BE2C (cell line): ENCODE measurements around the gene SGF29.
"Not testable (repeated sequence)": the region's sequence is repeated elsewhere in the genome, so short reads cannot be mapped to it uniquely, and the experiment has no call there.

ENCODE experiments used
- DNase-seq: peaks from one replicate; pipeline ENCODE4 v3.0.0-alpha.2; 2020
- H3K27me3 ChIP-seq: fragments of 250-450 bp; sonication (Bioruptor Pico); 2 replicates; pipeline ENCODE4 v1.5.1; 2020; ENCODE audit warnings: mild to moderate bottlenecking
- H3K36me3 ChIP-seq: fragments of 250-450 bp; sonication (Bioruptor Pico); 2 replicates; pipeline ENCODE4 v1.5.1; 2020; ENCODE audit warnings: mild to moderate bottlenecking
- H3K4me1 ChIP-seq: fragments of 250-450 bp; sonication (Bioruptor Pico); 2 replicates; pipeline ENCODE4 v1.5.1; 2020
- H3K4me3 ChIP-seq: 2 replicates; pipeline ENCODE4 v1.5.1; 2011; ENCODE audit warnings: low read depth, low read length
- H3K9me3 ChIP-seq: fragments of 250-450 bp; sonication (Bioruptor Pico); 2 replicates; pipeline ENCODE4 v1.5.1; 2020
- CTCF ChIP-seq: IDR thresholded peaks from 2 replicates; pipeline ENCODE4 v1.5.1; 2012; ENCODE audit warnings: mild to moderate bottlenecking, low read depth, low read length

SGF29 gene

GRCh38 chr16:28590384-28591340 is 36.9 kb downstream of the SGF29 start:
- Histone ChIP-seq H3K4me3 (no peak overlapping the region), H3K36me3 (peaks cover 13% of the 10 kb centered on the region), H3K9me3 (no peaks in the 10 kb centered on the region), H3K4me1 (no peaks in the 10 kb centered on the region), H3K27me3 (no peaks in the 10 kb centered on the region)
- TF ChIP-seq CTCF, result no peak
- DNase-seq, result no peak

DNA sequence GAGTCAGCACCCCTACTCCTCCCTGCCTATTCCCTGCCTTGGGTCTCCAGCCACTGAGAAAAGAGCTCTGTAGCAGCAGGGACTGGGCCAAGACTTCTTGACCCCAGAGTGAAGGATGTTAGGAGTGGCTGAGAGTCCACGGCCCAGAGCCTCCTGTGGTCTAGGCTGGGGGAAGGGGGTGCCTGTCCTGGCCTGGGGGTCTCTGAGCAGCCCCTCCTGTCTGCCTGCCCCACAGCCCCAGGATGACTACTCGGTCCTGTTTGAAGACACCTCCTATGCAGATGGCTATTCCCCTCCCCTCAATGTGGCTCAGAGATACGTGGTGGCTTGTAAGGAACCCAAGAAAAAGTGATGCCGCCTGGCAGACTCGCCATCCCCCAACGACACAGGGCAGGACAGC is 37.6 kb downstream of the SGF29 start:
- no peaks in the 10 kb centered on the region for H3K4me1 ChIP-seq
- peaks cover 11% of the 10 kb centered on the region for H3K36me3 ChIP-seq
- no peak for TF ChIP-seq CTCF
- no peaks in the 10 kb centered on the region for H3K9me3 ChIP-seq
- DNase-seq, result no peak
- no peak overlapping the region for H3K4me3 ChIP-seq
- no peaks in the 10 kb centered on the region for H3K27me3 ChIP-seq

DNA sequence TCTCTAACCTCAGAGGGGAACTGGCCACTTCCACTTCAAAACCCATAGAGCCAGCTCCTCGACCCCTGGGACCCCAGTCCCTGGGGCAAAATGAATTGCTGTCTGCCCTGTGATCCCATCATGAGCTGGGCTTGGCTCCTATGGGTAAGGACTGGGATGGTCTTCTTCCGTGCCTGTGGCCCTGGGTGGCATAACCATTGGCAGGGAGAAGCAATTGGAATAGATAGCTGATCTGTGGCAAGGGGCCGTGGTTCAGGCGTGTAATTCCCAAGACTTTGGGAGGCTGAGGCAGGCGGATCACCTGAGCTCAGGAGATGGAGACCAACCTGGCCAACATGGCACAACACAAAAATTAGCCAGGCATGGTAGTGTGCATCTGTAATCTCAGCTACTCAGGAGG is 38.8 kb downstream of the SGF29 start:
- H3K4me3 ChIP-seq, result no peak overlapping the region
- H3K9me3 ChIP-seq, result no peaks in the 10 kb centered on the region
- no peaks in the 10 kb centered on the region for H3K27me3 ChIP-seq
- peaks cover 11% of the 10 kb centered on the region for H3K36me3 ChIP-seq
- H3K4me1 ChIP-seq, result no peaks in the 10 kb centered on the region
- TF ChIP-seq CTCF, result no peak
- DNase-seq, result no peak

DNA sequence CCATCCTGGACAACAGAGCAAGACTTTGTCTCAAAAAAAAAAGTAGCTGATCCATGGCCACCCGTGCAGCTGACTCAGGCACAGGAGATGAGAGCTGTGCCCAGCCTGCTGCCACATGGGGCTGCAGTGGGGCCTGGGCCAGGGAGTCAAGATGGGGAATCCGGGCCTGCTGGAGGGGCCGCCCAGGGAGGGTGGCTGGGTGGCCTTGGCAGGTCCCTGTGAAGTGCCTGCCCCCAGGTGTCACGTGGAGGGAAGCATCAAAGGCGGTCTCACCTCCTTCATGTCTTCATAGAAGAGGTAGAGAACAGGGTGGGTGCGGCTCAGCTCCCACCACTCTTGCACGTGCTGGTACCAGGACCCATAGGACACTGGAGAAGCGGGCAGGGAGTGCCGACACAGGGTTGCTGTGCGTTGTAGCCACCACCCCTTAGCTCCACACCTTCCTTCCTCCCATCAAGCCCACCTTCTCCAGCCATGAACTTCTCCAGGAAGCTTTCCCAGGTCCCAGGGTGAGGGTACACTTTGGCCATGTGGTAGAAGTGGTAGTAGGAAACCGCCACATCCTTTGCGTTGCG is 39.3 kb downstream of the SGF29 start:
- no peak for TF ChIP-seq CTCF
- H3K36me3 ChIP-seq, result peaks cover 11% of the 10 kb centered on the region
- no peaks in the 10 kb centered on the region for H3K9me3 ChIP-seq
- DNase-seq, result no peak
- no peak overlapping the region for H3K4me3 ChIP-seq
- no peaks in the 10 kb centered on the region for H3K27me3 ChIP-seq
- no peaks in the 10 kb centered on the region for H3K4me1 ChIP-seq

DNA sequence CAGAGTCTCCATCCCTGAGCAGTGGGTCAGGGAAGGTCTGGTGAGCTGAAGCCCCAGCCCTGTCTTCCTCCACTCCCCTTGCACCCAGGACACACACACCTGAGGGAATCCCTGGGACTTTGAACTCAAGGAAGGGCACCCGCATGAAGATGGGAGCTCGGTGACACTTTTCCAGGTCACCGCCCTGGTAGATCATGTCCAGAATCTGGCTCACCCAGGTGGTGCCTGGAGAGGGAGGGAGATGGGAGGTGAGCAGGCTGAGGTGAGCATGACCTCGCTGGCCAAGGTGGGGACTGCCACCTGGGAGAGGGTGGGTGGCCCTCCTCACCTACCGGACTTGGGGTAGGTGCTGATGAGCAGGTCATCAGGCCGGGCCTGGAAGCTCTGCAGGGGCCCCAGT is 41.7 kb downstream of the SGF29 start:
- H3K4me1 ChIP-seq, H3K27me3 ChIP-seq, H3K4me3 ChIP-seq, H3K9me3 ChIP-seq, H3K36me3 ChIP-seq, DNase-seq: not testable (repeated sequence)

GRCh38 chr16:28596115-28596630 is 42.5 kb downstream of the SGF29 start:
- TF ChIP-seq CTCF, result no peak
- no peaks in the 10 kb centered on the region for H3K4me1 ChIP-seq
- H3K27me3 ChIP-seq, result no peaks in the 10 kb centered on the region
- H3K4me3 ChIP-seq, result no peak overlapping the region
- H3K36me3 ChIP-seq, result no peaks in the 10 kb centered on the region; the same call in 1 of the 2 replicates
- H3K9me3 ChIP-seq, result no peaks in the 10 kb centered on the region
- no peak for DNase-seq
